Osteoblast (primary cell): ENCODE data around the gene BPIFB1. TPM values are rescaled to one million over a fixed set of nuclear protein-coding genes. Genes with fewer than 3 reads are reported as not detected.
A peak's percentile ranks its signal among the peaks of the same experiment; 100 is the strongest.

Experiments
- DNase-seq: peaks from one replicate; pipeline ENCODE4 v3.0.0; 2011; ENCODE audit warnings: low spot score, mixed read lengths; ENCODE audit not compliant: insufficient read length; ENCODE audit errors: missing footprints
- H2AFZ ChIP-seq: 2 replicates; pipeline ENCODE4 v1.6.0; 2011; ENCODE audit warnings: mild to moderate bottlenecking, low read length
- H3K27ac ChIP-seq: 2 replicates; pipeline ENCODE4 v1.5.1; 2011; ENCODE audit warnings: mild to moderate bottlenecking, low read depth, low read length, moderate library complexity
- H3K27me3 ChIP-seq: 2 replicates; pipeline ENCODE4 v1.6.0; 2012; ENCODE audit warnings: mild to moderate bottlenecking, control low read depth, inconsistent platforms, low read length, moderate library complexity; ENCODE audit not compliant: insufficient read depth
- H3K36me3 ChIP-seq: 2 replicates; pipeline ENCODE4 v1.5.1; 2011; ENCODE audit warnings: mild to moderate bottlenecking, low read length, control low read depth, moderate library complexity; ENCODE audit not compliant: insufficient read depth
- H3K4me1 ChIP-seq: 2 replicates; pipeline ENCODE4 v1.5.1; 2011; ENCODE audit warnings: mild to moderate bottlenecking, low read length, control low read depth, moderate library complexity; ENCODE audit not compliant: insufficient read depth
- H3K4me2 ChIP-seq: 2 replicates; pipeline ENCODE4 v1.6.0; 2011; ENCODE audit warnings: mild to moderate bottlenecking, low read length; ENCODE audit not compliant: insufficient read depth
- H3K4me3 ChIP-seq: fragments of 200-600 bp; sonication (generic); 3 replicates; pipeline ENCODE4 v1.5.1; 2012; ENCODE audit warnings: mild to moderate bottlenecking, low read length, inconsistent platforms; ENCODE audit not compliant: insufficient read depth
- H3K79me2 ChIP-seq: 2 replicates; pipeline ENCODE4 v1.6.0; 2012; ENCODE audit warnings: mild to moderate bottlenecking, low read length, control low read depth, inconsistent platforms; ENCODE audit not compliant: insufficient read depth
- H3K9me3 ChIP-seq: 2 replicates; pipeline ENCODE4 v1.5.1; 2011; ENCODE audit warnings: low read depth, low read length, control low read depth
- H4K20me1 ChIP-seq: 2 replicates; pipeline ENCODE4 v1.6.0; 2012; ENCODE audit warnings: mild to moderate bottlenecking, low read length, control low read depth; ENCODE audit not compliant: insufficient read depth
- CTCF ChIP-seq: IDR thresholded peaks from 2 replicates; pipeline ENCODE4 v1.5.1; 2011; ENCODE audit warnings: mild to moderate bottlenecking, low read depth, low read length, moderate library complexity; ENCODE audit errors: extremely low read depth
- total RNA-seq: library from RNA; depleted of rRNA; stranded (reverse); fragments of >200 nt; gene quantifications from 2 replicates; pipeline ENCODE4 v1.2.3, GENCODE V29; 2012

The BPIFB1 gene
- total RNA-seq, 1 donor, result not detected

DNA sequence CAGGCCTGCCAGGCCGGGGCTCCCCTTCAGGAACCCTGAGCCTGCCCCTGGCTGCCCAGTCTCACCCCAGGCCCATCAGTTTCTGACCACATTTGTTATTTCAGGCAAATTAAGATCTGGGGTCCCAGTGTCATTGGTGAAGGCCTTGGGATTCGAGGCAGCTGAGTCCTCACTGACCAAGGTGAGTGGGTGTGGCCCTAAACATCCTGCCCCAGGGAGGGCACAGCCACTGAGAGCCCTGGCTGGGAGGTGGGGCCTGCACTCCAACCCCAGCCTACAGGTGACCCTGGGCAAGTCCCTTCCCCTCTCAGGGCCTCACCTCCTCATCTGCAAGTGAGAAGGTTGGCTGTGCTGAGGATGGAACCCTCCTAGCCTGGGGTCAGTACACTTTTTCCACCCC lies 23.8 kb downstream of the BPIFB1 start:
- Histone ChIP-seq H3K27ac (no peak overlapping the region), H3K4me1 (no peaks in the 10 kb centered on the region), H3K27me3 (peaks cover 9% of the 10 kb centered on the region), H4K20me1 (no peaks in the 10 kb centered on the region), H3K4me3 (no peak overlapping the region), H3K79me2 (no peaks in the 10 kb centered on the region), H3K4me2 (no peak overlapping the region), H2AFZ (no peak overlapping the region), H3K9me3 (no peaks in the 10 kb centered on the region), H3K36me3 (no peaks in the 10 kb centered on the region)
- DNase-seq, result peak; percentile 85
- TF ChIP-seq CTCF, result no peak

GRCh38 chr20:33308668-33309067 lies 25.7 kb downstream of the BPIFB1 start:
- DNase-seq, result no peak
- Histone ChIP-seq H3K4me2 (no peak overlapping the region), H3K4me1 (no peaks in the 10 kb centered on the region), H3K36me3 (no peaks in the 10 kb centered on the region), H3K4me3 (no peak overlapping the region), H3K79me2 (no peaks in the 10 kb centered on the region), H3K27ac (no peak overlapping the region), H3K9me3 (no peaks in the 10 kb centered on the region), H3K27me3 (peaks cover 15% of the 10 kb centered on the region), H2AFZ (no peak overlapping the region), H4K20me1 (no peaks in the 10 kb centered on the region)
- TF ChIP-seq CTCF, result no peak

DNA sequence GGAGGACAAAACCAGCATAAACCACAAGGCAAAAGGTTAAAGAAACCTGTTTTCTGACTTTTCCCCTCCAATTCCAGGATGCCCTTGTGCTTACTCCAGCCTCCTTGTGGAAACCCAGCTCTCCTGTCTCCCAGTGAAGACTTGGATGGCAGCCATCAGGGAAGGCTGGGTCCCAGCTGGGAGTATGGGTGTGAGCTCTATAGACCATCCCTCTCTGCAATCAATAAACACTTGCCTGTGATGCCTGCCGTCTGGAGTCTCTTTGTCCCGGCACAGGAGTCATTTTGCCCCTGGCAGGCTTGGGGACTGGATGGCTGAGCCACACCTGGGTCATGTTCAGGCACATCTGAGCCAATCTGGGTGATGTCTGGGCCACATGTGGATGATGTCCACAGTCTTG lies 26.6 kb downstream of the BPIFB1 start:
- H3K4me1 ChIP-seq, result no peaks in the 10 kb centered on the region
- H4K20me1 ChIP-seq, result no peaks in the 10 kb centered on the region
- TF ChIP-seq CTCF, result no peak
- no peaks in the 10 kb centered on the region for H3K36me3 ChIP-seq
- no peak overlapping the region for H3K4me2 ChIP-seq
- H3K79me2 ChIP-seq, result no peaks in the 10 kb centered on the region
- H3K27me3 ChIP-seq, result peaks cover 19% of the 10 kb centered on the region
- no peaks in the 10 kb centered on the region for H3K9me3 ChIP-seq
- peak; percentile 3 for DNase-seq
- no peak overlapping the region for H3K4me3 ChIP-seq
- no peak overlapping the region for H2AFZ ChIP-seq
- H3K27ac ChIP-seq, result no peak overlapping the region

DNA sequence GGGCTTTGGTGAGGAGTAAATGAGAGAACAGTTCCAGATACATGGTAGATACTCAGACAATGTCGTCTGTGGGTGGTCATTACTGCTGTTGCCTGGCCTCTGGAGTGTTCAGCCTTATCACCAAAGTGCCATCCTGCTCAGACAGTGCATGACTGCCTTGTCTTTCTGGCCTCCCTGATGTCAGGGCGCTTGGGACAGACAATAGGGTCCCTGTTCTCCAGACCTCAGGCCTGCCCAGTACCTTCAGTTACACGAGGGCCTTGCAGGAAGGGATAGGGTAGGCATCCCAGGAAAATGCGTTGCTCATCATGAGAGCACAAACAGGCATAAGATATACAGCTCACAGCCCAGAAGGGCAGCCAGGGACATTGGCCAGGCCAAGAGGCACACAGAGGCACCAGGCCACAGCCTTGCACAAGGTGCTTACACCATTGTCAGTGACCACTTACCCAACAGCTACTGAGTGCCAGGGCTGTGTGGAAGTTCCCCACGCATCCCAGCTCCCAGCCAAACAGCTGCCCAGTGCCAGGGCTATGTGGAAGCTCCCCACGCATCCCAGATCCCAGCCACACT lies 27.4 kb downstream of the BPIFB1 start:
- Histone ChIP-seq H3K4me2 (no peak overlapping the region), H3K4me1 (no peaks in the 10 kb centered on the region), H4K20me1 (no peaks in the 10 kb centered on the region), H3K27me3 (peaks cover 19% of the 10 kb centered on the region), H2AFZ (no peak overlapping the region), H3K79me2 (no peaks in the 10 kb centered on the region), H3K27ac (no peak overlapping the region), H3K9me3 (no peaks in the 10 kb centered on the region), H3K4me3 (no peak overlapping the region), H3K36me3 (no peaks in the 10 kb centered on the region)
- no peak for DNase-seq
- no peak for TF ChIP-seq CTCF
